WTC11 (cell line): ENCODE data around the gene ZDHHC19. TPM values are rescaled to one million over a fixed set of nuclear protein-coding genes. Genes with fewer than 3 reads are reported as not detected.

Experiments
- ATAC-seq: fragments of 200-7000 bp; cut with Tn5 transposase; 2 replicates; pipeline ENCODE4 v1.10.0; 2021; ENCODE audit warnings: mild to moderate bottlenecking, moderate library complexity
- CTCF ChIA-PET: fragments of 300-600 bp; sonication (Branson Sonifier 250); formaldehyde crosslinking; loops from one replicate; lab custom pipeline; 2021; ENCODE audit warnings: antibody characterized with exemption; lab: Charles Lee
- POLR2A ChIA-PET: fragments of 350-600 bp; sonication (Branson Sonifier 250); formaldehyde crosslinking; loops from one replicate; lab custom pipeline; 2021; ENCODE audit warnings: antibody characterized with exemption; lab: Charles Lee
- DNase-seq: peaks from one replicate; pipeline ENCODE4 v3.0.0; 2021; ENCODE audit warnings: low spot score
- H3K27ac Mint-ChIP-seq: 2 replicates; pipeline ENCODE4 v1.8.0; 2021; ENCODE audit warnings: mixed read lengths
- H3K27me3 Mint-ChIP-seq: 2 replicates; pipeline ENCODE4 v1.8.0; 2021; ENCODE audit warnings: low read depth, mild to moderate bottlenecking, moderate library complexity, mixed read lengths
- H3K36me3 Mint-ChIP-seq: 2 replicates; pipeline ENCODE4 v1.8.0; 2021; ENCODE audit warnings: mixed read lengths
- H3K4me1 Mint-ChIP-seq: 2 replicates; pipeline ENCODE4 v1.8.0; 2022; ENCODE audit warnings: mixed read lengths
- H3K4me3 Mint-ChIP-seq: 2 replicates; pipeline ENCODE4 v1.8.0; 2021; ENCODE audit warnings: mild to moderate bottlenecking, moderate library complexity, mixed read lengths
- H3K9me3 Mint-ChIP-seq: 2 replicates; pipeline ENCODE4 v1.8.0; 2021; ENCODE audit warnings: mixed read lengths
- ATF1 ChIP-seq: sonication (generic); formaldehyde crosslinking; IDR thresholded peaks from 2 replicates; pipeline ENCODE4 v1.8.1; 2023; ENCODE audit warnings: mild to moderate bottlenecking, moderate library complexity, missing genetic modification reagents
- FOXK1 ChIP-seq: sonication (generic); formaldehyde crosslinking; IDR thresholded peaks from 2 replicates; pipeline ENCODE4 v1.8.0; 2022; ENCODE audit warnings: mild to moderate bottlenecking, moderate library complexity, missing genetic modification reagents
- FOXP4 ChIP-seq: sonication (generic); formaldehyde crosslinking; IDR thresholded peaks from 2 replicates; pipeline ENCODE4 v1.8.0; 2022; ENCODE audit warnings: mild to moderate bottlenecking, missing genetic modification reagents
- HMGA2 ChIP-seq: fragments of 250-450 bp; sonication (Bioruptor Pico); IDR thresholded peaks from 2 replicates; pipeline ENCODE4 v1.4.0; 2021; ENCODE audit warnings: mild to moderate bottlenecking, moderate library complexity
- JAZF1 ChIP-seq: fragments of 250-450 bp; sonication (Bioruptor Pico); IDR thresholded peaks from 2 replicates; pipeline ENCODE4 v1.9.0; 2021; ENCODE audit warnings: moderate library complexity, mild to moderate bottlenecking, inconsistent platforms
- KAT7 ChIP-seq: sonication (generic); formaldehyde crosslinking; IDR thresholded peaks from 2 replicates; pipeline ENCODE4 v1.8.1; 2023; ENCODE audit warnings: missing genetic modification reagents, mild to moderate bottlenecking, borderline replicate concordance
- MAX ChIP-seq: sonication (generic); formaldehyde crosslinking; IDR thresholded peaks from 2 replicates; pipeline ENCODE4 v1.8.0; 2022; ENCODE audit warnings: mild to moderate bottlenecking, missing genetic modification reagents
- NFE2L1 ChIP-seq: sonication (generic); formaldehyde crosslinking; IDR thresholded peaks from 2 replicates; pipeline ENCODE4 v1.8.1; 2023; ENCODE audit warnings: missing genetic modification reagents
- PRDM15 ChIP-seq: sonication (generic); formaldehyde crosslinking; IDR thresholded peaks from 2 replicates; pipeline ENCODE4 v1.8.0; 2022; ENCODE audit warnings: missing genetic modification reagents
- PRRX2 ChIP-seq: fragments of 250-450 bp; sonication (Bioruptor Pico); IDR thresholded peaks from 2 replicates; pipeline ENCODE4 v1.8.0; 2021; ENCODE audit warnings: mild to moderate bottlenecking
- SP1 ChIP-seq: sonication (generic); formaldehyde crosslinking; conservative IDR thresholded peaks from 2 replicates; pipeline ENCODE4 v1.8.1; 2022; ENCODE audit warnings: missing genetic modification reagents
- STAT6 ChIP-seq: sonication (generic); formaldehyde crosslinking; conservative IDR thresholded peaks from 2 replicates; pipeline ENCODE4 v1.8.1; 2023; ENCODE audit warnings: mild to moderate bottlenecking, low read depth, missing genetic modification reagents, moderate library complexity
- ZMAT4 ChIP-seq: fragments of 250-450 bp; sonication (Bioruptor Pico); IDR thresholded peaks from 2 replicates; pipeline ENCODE4 v1.9.0; 2021; ENCODE audit warnings: mild to moderate bottlenecking
- ZNF232 ChIP-seq: sonication (generic); formaldehyde crosslinking; IDR thresholded peaks from 2 replicates; pipeline ENCODE4 v1.8.0; 2022; ENCODE audit warnings: mild to moderate bottlenecking, missing genetic modification reagents
- total RNA-seq: library from RNA; stranded (reverse); gene quantifications from 3 replicates; pipeline ENCODE4 v1.2.3, GENCODE V29; 2021
- TF ChIP-seq, protein P1 (sequence below): sonication (generic); formaldehyde crosslinking; IDR thresholded peaks from 2 replicates; pipeline ENCODE4 v1.8.1; 2023; ENCODE audit warnings: mild to moderate bottlenecking, missing genetic modification reagents, borderline replicate concordance
- TF ChIP-seq, protein P2 (sequence below): fragments of 250-450 bp; sonication (Bioruptor Pico); IDR thresholded peaks from 2 replicates; pipeline ENCODE4 v1.8.0; 2021; ENCODE audit warnings: mild to moderate bottlenecking
- TF ChIP-seq, protein P3 (sequence below): sonication (generic); formaldehyde crosslinking; IDR thresholded peaks from 2 replicates; pipeline ENCODE4 v1.8.1; 2022; ENCODE audit warnings: mild to moderate bottlenecking, missing genetic modification reagents, moderate library complexity, borderline replicate concordance

The ZDHHC19 gene
- total RNA-seq, 1 experiment from 2014 or later = 4.4 TPM

GRCh38 chr3:196255776-196256175 is 44.6 kb upstream of the ZDHHC19 start (continued):
- TF ChIP-seq STAT6 (CRISPR knock-in tag) (no peak), PRDM15 (CRISPR knock-in tag) (no peak), JAZF1 (CRISPR knock-in tag) (no peak), MAX (CRISPR knock-in tag) (no peak), HMGA2 (no peak), ZNF232 (CRISPR knock-in tag) (no peak), PRRX2 (no peak), FOXK1 (CRISPR knock-in tag) (no peak)
- TF ChIP-seq, protein P1, sequence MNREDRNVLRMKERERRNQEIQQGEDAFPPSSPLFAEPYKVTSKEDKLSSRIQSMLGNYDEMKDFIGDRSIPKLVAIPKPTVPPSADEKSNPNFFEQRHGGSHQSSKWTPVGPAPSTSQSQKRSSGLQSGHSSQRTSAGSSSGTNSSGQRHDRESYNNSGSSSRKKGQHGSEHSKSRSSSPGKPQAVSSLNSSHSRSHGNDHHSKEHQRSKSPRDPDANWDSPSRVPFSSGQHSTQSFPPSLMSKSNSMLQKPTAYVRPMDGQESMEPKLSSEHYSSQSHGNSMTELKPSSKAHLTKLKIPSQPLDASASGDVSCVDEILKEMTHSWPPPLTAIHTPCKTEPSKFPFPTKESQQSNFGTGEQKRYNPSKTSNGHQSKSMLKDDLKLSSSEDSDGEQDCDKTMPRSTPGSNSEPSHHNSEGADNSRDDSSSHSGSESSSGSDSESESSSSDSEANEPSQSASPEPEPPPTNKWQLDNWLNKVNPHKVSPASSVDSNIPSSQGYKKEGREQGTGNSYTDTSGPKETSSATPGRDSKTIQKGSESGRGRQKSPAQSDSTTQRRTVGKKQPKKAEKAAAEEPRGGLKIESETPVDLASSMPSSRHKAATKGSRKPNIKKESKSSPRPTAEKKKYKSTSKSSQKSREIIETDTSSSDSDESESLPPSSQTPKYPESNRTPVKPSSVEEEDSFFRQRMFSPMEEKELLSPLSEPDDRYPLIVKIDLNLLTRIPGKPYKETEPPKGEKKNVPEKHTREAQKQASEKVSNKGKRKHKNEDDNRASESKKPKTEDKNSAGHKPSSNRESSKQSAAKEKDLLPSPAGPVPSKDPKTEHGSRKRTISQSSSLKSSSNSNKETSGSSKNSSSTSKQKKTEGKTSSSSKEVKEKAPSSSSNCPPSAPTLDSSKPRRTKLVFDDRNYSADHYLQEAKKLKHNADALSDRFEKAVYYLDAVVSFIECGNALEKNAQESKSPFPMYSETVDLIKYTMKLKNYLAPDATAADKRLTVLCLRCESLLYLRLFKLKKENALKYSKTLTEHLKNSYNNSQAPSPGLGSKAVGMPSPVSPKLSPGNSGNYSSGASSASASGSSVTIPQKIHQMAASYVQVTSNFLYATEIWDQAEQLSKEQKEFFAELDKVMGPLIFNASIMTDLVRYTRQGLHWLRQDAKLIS (CRISPR knock-in tag) = no peak

DNA sequence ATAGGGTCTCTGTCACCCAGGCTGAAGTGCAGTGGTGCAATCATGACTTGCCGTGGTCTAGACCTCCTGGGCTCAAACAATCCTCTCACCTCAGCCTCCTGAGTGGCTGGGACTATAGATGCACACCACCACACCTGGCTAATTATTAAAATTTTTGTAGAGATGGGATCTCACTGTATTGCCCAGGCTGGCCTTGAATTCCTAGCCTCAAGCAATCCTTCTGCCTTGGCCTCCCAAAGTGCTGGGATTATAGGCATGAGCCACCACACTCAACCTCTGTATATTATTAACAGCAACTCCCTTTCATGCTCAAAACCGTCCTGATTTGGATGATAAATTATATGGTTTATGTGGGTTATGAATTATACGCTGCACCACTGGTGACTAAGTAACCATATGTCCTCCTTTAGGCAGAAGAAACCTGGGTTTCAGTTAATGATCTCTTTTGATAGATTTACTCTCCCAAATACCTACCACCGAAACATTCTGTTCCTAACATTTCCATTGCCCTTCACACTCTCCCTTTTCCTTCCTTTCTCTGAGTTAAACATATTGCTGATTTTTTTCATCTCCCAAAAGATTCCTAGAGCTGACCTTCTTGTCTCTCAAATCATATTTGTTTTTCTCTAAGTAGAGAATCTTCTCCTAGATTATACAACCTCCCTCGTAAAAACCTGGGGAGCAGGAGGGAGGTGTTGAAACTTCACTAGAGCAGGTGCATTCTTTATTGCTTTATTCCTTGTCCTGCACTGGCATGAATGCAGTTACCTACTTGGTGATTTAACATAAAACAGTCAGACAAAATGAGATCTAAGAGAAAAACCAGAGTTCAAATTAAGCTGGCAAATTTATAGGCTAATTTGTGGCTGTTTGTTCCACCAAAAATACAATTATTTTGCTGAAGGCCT is 43.4 kb upstream of the ZDHHC19 start:
- DNase-seq = no peak
- TF ChIP-seq FOXP4 (CRISPR knock-in tag) = no peak
- TF ChIP-seq, protein P2, sequence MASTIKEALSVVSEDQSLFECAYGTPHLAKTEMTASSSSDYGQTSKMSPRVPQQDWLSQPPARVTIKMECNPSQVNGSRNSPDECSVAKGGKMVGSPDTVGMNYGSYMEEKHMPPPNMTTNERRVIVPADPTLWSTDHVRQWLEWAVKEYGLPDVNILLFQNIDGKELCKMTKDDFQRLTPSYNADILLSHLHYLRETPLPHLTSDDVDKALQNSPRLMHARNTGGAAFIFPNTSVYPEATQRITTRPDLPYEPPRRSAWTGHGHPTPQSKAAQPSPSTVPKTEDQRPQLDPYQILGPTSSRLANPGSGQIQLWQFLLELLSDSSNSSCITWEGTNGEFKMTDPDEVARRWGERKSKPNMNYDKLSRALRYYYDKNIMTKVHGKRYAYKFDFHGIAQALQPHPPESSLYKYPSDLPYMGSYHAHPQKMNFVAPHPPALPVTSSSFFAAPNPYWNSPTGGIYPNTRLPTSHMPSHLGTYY (CRISPR knock-in tag) = no peak
- TF ChIP-seq ATF1 (CRISPR knock-in tag) = no peak
- no peak for TF ChIP-seq MAX (CRISPR knock-in tag)
- no peak for TF ChIP-seq SP1 (CRISPR knock-in tag)
- TF ChIP-seq, protein P3, sequence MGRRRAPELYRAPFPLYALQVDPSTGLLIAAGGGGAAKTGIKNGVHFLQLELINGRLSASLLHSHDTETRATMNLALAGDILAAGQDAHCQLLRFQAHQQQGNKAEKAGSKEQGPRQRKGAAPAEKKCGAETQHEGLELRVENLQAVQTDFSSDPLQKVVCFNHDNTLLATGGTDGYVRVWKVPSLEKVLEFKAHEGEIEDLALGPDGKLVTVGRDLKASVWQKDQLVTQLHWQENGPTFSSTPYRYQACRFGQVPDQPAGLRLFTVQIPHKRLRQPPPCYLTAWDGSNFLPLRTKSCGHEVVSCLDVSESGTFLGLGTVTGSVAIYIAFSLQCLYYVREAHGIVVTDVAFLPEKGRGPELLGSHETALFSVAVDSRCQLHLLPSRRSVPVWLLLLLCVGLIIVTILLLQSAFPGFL = no peak
- no peak for TF ChIP-seq NFE2L1 (CRISPR knock-in tag)
- no peak for TF ChIP-seq ZMAT4 (CRISPR knock-in tag)
- no peak for TF ChIP-seq KAT7 (CRISPR knock-in tag)

More for the DNA sequence above, 43.4 kb upstream of the ZDHHC19 start:
- H3K9me3 Mint-ChIP-seq = no peaks in the 10 kb centered on the region
- ATAC-seq = no peak
- H3K4me1 Mint-ChIP-seq = no peaks in the 10 kb centered on the region
- H3K4me3 Mint-ChIP-seq = no peak overlapping the region
- ChIA-PET CTCF (interaction anchor here (0.9 to 1.4 kb wide), 6 partner anchors 7 to 262 kb away, joined by 3 to 7 read pairs (median 5); partner anchors contain the start of gene DYNLT2B), POLR2A (interaction anchor here (0.5 kb wide), 1 partner anchor 199 kb away, joined by 3 read pairs; no protein-coding TSS in a partner anchor)
- no peak overlapping the region for H3K27ac Mint-ChIP-seq
- no peaks in the 10 kb centered on the region for H3K27me3 Mint-ChIP-seq
- peaks cover 7% of the 10 kb centered on the region for H3K36me3 Mint-ChIP-seq
